HCEC 1CT (cell line): ENCODE results near the gene TST.

Experiments used
- DNase-seq: peaks from one replicate; pipeline ENCODE4 v3.0.0-alpha.2; 2017

TST gene

GRCh38 chr22:37030560-37031281, 11.5 kb upstream of the TST start:
- DNase-seq: no peak

GRCh38 chr22:37028692-37029674, 9.7 kb upstream of the TST start:
- no peak for DNase-seq

GRCh38 chr22:37027556-37027955, 8.3 kb upstream of the TST start:
- no peak for DNase-seq

- DNase-seq: no peak
Measured at GRCh38 chr22:37026325-37026724, 7.1 kb upstream of the TST start.

GRCh38 chr22:37025500-37026070, 6.3 kb upstream of the TST start:
- no peak for DNase-seq

- no peak for DNase-seq
Measured at GRCh38 chr22:37024339-37025157, 5.3 kb upstream of the TST start.

- no peak for DNase-seq
Measured at GRCh38 chr22:37023743-37024338, 4.6 kb upstream of the TST start.

GRCh38 chr22:37022483-37023337, 3.5 kb upstream of the TST start:
- no peak for DNase-seq

- peak; percentile 47 for DNase-seq
Measured at GRCh38 chr22:37021710-37022482, 2.6 kb upstream of the TST start.

- no peak for DNase-seq
Measured at GRCh38 chr22:37021041-37021440, 1.8 kb upstream of the TST start.

- peak; percentile 49 for DNase-seq
Measured at GRCh38 chr22:37020192-37020479, 889 bp upstream of the TST start.

GRCh38 chr22:37018815-37019308, 385 bp downstream of the TST start:
- DNase-seq: peak; percentile 39

- no peak for DNase-seq
Measured at GRCh38 chr22:37018086-37018814, 997 bp downstream of the TST start.

- DNase-seq: no peak
Measured at GRCh38 chr22:37017356-37017755, 1.9 kb downstream of the TST start.

- DNase-seq: no peak
Measured at GRCh38 chr22:37016134-37016910, 2.9 kb downstream of the TST start.

GRCh38 chr22:37015587-37015878, 3.7 kb downstream of the TST start:
- DNase-seq: no peak

GRCh38 chr22:37014835-37015586, 4.2 kb downstream of the TST start:
- no peak for DNase-seq

- no peak for DNase-seq
Measured at GRCh38 chr22:37014415-37014806, 4.8 kb downstream of the TST start.

GRCh38 chr22:37012956-37013355, 6.3 kb downstream of the TST start:
- DNase-seq: no peak
